NB4 (cell line): ENCODE data around the gene SASH1.

Experiments used
- CTCF ChIP-seq: IDR thresholded peaks from one replicate; pipeline ENCODE4 v1.5.1; 2012; ENCODE audit warnings: low read depth, low read length
- MAX ChIP-seq: IDR thresholded peaks from 2 replicates; pipeline ENCODE4 v1.6.1; 2011; ENCODE audit warnings: low read depth, low read length
- MYC ChIP-seq: IDR thresholded peaks from 2 replicates; pipeline ENCODE4 v1.6.1; 2011; ENCODE audit warnings: low read depth, low read length
- POLR2A ChIP-seq: IDR thresholded peaks from 2 replicates; pipeline ENCODE4 v1.6.1; 2011; ENCODE audit warnings: mild to moderate bottlenecking; ENCODE audit not compliant: insufficient read length; ENCODE audit errors: extremely low read depth

- no peak for TF ChIP-seq MAX
- no peak for TF ChIP-seq CTCF
- no peak for TF ChIP-seq POLR2A
- no peak for TF ChIP-seq MYC
These were observed 180.9 kb downstream of the SASH1 start for GRCh38 chr6:148523551-148523950.
